HL-60/S4 treated with retinoic acid at 250 ng/mL for 4 days and 3 days (cell line): ENCODE results near the gene JAKMIP1.

ENCODE experiments used
- in situ Hi-C: fragments of 300-500 bp; cut with MboI; formaldehyde crosslinking; loops from 2 replicates; pipeline ENCODE4 v1.7.0; 2022; ENCODE audit warnings: low sequenced_read_pairs

Gene JAKMIP1

DNA sequence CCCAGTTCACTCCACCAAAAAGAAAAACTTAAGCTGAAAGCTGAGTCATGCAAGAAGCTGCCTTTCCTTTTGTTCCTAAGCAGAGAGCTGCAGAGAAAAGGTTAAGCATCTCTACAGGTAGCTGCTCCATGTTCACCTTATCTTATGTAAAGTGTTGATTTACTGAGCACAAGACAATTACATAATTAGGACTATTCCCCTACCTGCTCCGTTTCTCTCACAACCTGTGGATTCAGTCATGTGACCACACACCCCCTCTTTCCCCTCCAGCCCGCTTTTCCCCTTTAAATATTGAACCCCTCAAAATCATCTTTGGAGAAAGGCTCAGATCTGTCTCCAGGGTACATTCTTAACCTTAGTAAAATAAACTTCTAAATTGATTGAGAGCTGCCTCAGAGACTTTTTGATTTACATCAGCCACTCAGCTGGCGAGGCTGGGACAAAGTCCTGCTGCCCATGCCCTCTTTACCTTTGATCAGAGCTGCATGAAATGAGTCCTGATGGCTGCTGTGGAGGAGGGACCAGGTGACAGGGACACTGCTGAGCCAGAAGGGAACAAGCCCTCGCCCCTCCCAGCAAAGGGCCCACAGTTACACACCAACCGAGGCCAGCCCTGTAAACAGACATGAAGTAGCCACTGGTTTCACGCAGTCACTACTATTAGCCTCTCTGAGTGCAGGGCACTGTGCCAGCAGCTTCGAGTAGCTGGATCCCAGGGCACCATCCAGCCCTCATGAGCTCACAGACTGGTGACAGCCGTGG is 128.2 kb downstream of the JAKMIP1 start:
- in situ Hi-C loops, result no loop called here

DNA sequence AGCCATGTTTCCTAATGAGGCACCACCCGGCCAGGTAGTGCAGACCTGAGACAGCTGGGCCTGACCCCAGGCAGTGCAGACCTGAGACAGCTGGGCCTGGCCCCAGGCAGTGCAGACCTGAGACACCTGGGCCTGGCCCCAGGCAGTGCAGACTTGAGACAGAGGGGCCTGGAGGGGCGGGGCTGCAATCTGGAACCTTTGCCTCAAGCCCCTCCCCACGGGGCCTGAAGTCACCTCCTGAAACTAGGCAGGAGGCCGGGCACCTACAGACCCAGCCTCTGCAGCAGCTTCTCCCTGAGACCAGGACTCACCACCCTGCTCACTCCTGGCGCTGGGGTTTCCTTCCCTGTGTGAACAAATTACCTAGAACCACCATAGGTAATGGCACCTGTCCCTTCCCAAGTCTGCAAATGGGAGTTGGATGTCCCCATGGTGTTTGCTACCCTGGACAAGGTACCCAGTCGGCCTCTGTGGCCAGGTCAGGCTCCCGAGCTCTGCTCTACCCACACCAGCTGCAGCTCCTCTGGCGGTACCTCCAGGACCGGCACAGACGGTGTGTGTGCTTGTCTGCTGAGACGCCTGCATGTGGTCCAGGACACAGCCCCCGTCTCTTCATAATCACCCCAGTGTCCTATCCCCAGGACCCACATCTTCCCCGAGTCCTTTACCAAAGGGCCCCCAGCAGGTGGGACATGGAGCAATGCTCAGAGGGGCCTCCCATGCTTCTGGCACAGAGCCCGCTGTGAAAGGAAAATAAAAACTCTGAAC is 129.0 kb downstream of the JAKMIP1 start:
- in situ Hi-C loops, result no loop called here

DNA sequence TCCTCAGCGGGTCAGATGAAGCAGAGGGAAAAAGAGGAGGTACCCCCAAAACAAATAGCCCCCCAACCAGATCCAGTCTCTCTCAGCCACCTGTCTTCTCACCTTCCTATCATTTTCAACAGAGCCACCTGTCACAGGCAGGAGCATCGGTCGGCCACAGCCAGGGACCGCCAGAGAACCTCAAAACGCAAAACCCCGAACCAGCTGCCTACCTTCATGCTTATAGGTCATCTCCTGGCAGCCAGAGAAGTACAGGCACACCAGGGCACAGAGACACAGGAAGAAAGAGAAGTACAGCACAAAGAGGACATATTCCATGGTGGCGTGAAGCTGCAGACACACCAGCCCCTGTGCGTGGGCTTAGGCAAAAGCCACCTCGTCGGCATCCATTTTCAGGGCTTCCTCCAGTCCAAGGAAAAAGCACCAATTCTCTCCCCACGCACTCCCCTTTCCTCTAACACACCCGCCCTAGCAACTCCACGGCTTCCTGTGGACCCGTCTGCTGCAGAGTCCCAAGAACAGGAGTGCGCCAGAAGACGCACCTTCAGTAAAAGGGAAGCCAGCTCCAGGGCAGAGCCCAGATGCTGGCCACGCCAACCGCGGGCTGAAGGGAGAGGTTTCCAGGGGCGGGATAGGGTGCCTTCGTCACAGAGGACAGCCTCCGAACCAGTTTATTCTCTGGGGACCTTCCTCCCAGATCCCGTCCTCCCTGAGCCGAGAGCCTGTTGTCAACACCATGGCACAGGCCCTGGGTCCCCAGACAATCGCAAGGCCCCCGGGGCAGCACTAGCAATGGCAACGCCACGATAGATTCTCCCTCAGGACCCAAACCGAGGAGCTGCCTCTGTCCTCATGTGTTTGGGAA is 130.3 kb downstream of the JAKMIP1 start:
- in situ Hi-C loops, result no loop called here

GRCh38 chr4:6068986-6069385 is 131.4 kb downstream of the JAKMIP1 start:
- in situ Hi-C loops, result no loop called here

DNA sequence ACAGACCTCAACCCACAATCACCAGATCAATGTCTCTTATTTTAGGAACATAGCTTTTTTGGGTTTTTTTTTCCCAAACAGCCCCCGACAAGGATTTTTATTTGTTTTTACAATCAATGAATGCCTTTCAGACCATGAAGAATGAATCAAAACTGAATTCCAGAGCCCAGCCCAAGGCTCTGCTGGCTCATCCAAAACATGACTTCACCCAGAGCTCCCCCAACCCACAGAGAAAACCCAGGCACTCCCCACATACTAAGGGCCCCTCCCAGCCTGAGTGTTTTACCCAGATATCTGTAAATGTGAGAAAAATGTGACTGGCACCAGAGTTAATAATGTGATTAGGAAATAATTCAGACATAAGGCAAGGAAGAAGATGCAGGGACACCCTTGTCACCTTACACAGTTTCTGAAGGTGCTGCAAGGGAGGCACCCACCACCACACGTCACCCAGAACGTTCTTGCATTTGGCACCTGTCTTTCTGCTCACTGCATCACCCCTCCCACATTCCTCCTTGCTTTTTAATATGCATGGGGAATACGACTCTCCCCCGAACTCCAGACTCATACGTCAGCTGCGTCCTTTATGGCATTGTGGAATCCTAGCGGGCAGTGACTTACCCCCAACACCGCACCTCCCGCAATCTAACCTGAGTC is 134.3 kb downstream of the JAKMIP1 start:
- in situ Hi-C loops, result no loop called here

DNA sequence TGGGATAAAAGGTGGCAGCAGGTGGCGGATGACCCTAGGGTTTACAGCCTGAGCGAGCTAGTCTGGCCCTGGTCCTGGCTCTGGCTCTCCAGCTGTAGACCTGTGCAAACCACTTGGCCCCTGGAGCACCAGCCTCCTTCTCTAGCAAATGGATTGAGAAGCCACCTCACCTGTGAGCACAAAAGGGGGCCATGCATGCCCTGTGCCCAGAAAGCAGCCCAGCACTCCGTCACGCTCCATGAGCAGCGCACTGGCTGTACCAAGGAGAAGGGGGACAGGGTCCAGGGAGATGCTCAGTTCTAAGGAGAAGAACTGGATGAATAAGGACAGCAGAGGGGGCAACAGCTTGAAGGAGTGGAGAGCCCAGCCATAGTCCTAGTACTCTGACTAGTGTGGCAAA is 135.2 kb downstream of the JAKMIP1 start:
- in situ Hi-C loops, result no loop called here

DNA sequence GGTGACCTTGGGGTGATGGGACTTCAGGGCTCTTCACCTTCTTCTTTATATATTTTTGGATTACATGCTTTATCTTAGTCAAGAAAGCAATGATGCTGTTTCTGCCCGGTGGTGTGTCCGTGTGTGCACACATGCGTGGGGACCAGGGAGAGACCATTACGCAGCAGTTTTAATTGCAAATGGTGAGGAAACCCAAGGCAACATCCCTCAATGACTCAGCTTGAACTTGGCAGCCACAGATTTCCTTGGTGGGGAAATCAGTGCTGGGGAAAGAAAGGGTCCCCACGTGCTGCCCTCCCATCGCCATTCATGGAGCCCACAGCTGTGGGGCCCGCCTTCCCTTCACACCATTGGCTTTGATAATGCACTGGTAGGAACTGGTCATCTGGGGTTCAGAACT is 136.0 kb downstream of the JAKMIP1 start:
- in situ Hi-C loops, result no loop called here

DNA sequence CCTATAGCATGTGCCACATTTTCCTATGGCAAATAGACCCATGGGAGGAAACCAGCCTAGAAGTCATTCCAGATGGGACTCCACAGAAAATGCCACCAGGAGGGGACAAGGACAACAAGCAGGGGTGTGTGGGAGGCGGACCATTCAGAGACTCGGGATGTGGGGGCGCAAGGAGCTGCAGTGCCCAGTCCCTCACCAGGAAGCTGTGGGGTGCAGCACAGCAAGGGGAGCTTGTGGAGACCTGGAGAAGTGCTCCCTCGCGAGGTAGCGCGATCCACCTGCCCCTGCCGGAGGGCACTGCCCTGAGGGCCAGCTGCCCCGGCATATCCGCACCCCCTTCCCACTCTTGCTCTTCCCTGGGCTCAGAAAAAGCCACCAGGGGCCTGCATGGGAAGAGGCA is 136.7 kb downstream of the JAKMIP1 start:
- in situ Hi-C loops, result no loop called here

DNA sequence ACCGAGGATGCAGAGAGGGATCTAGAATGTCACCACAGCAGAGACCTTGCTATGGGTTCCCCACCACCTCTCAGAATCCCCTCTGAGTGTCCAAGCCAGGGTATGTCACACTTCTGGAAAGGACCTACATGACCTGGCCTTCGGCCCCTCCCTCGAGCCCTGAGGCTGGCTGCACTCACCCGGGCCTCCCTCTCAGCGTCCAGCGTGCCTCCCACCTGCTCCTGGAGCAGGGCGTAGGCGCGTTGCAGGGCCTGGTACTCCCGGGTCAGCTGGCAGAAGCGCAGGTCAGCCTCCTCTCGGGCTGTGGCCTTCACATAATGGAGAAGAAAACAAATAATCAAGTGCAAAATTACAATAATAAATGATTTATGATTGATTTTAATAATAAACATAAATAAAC is 138.2 kb downstream of the JAKMIP1 start:
- in situ Hi-C loops, result no loop called here

GRCh38 chr4:6059375-6059805 is 141.0 kb downstream of the JAKMIP1 start:
- in situ Hi-C loops, result no loop called here

DNA sequence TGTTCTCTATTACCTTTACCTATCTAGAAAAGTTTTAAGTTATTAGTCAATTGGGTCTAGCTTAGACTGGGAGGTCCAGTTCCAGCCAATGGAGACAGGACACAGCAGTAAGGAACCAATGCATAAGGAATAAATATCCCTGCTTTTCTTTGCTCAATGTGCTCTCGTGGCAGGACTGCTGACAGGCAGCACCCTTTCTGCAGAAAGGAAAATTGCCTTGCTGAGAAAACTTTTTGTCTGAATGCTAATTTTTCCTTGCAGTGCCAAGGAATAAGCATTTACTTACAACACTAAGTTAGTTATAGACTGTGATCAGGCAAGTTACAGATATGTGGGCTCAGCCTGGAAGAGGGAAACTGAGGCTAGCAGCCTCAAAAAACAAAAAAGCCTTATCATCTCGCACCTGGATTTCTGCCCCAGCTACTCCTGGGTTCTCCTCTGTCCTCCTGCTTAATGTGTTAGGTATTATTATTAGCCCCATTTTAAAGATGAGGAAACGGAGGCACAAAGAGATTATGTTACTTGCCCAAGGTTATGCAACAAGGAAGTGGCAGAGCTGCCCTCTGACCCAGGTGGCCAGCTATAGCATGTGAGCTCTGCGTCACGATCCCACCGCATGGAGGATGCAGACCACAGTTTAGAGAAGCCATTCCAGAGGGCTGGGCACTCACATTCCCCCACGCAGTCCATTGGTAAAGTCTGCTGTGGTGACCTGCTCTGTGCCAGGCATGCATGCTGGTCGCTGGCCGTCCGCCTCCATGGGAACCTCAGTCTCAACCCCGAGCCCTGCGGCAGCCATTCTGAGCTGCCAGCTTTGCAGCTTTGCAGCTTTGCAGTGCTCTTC is 141.6 kb downstream of the JAKMIP1 start:
- in situ Hi-C loops, result no loop called here

DNA sequence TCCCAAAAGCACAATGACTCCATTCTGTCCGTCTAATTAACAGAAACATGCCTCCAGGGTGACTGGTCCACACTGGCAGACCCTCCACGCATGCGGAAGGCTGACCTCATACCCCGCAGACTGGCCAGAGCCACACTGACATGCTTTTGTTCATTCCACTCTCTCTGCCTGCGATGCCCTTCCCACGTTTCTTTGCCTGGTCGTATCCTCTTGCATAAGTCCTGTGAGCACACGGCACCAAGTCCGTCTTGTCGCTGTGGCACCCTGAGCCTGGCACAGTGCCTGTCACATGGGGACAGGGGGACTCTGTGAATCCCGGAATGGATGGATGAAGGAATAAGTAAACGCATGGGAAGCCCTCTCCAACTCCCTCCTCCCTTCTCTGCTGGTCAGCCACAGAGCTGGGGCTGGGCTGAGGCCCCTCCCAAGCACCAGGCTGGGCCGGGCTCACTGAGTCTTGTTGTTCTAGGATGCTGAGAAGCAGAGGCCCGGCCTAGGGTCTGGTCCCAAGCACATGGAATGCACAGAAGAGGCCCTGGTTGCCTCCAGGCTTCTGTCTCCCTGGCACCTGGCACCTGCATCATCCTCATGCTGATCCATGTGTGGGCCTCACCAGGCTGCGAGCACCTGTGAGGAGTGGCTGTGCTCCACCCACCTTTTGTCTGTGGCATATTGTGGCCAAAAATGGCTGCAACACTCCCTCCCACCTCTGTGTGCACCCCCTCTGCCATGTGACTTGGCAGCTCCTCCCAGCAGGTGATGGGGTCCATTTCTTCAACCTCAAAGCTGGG is 143.2 kb downstream of the JAKMIP1 start:
- in situ Hi-C loops, result no loop called here

GRCh38 chr4:6055436-6055835 is 144.9 kb downstream of the JAKMIP1 start:
- in situ Hi-C loops, result no loop called here

DNA sequence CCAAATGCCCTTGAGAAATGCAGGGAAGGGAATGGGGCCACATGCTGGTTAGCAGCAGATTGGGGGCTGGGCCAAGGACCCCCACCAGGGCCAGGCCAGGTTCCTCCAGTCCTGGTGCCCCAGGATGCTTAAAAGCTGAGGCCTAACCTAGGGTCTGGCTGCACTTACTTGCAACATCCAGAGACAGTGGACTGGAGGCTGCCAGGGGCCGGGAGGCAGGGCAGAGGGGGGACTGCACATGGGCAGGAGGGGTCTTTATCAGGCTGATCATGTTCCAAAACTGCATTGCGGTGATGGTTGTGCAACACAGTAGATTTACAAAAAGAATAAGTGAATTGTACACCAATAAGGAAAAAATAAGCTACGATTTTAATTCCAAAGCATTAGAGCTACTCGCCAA is 145.3 kb downstream of the JAKMIP1 start:
- in situ Hi-C loops, result no loop called here

- in situ Hi-C loops, result no loop called here
These were observed 146.0 kb downstream of the JAKMIP1 start for GRCh38 chr4:6054162-6054922.

- in situ Hi-C loops, result no loop called here
These were observed 147.7 kb downstream of the JAKMIP1 start for GRCh38 chr4:6052679-6053078.

DNA sequence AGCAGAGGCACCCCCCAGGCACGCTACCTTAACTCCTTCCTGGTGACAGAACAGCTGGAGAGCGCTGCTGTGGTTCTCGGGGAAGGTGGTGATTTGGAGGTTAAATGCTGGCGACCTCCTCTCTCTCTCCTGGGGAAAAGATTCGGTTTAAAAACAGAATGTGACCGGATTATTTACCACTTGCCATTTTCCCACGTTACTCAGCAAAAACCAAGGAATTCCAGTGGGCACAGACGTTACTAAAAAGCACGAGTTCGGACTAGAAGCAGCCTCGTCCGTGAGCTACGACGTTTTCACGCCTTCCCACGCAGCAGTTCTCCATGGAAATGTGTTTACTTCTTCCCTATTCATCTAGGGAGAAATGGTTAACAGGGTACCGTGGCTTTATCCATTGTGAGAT is 149.8 kb downstream of the JAKMIP1 start:
- in situ Hi-C loops, result no loop called here

- in situ Hi-C loops, result no loop called here
These were observed 150.4 kb downstream of the JAKMIP1 start for GRCh38 chr4:6049985-6050384.

DNA sequence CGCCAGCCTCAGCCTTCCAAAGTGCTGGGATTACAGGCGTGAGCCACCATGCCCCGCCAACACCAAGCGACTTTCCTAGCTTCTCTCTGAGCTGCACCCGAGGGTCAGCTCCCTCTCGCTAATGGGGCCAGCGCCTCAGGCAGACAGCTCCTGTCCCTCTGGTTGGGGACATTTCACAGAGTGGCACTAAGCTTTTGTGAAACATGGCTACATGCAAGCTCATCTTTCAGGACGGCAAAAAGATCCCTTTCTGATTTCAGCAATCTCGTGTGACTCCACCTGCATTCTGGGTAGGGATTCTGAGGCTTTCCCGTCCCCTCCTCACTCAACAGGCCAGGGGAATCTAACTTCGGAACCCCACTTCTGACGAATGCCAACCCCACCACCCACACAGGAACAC is 151.1 kb downstream of the JAKMIP1 start:
- in situ Hi-C loops, result no loop called here
